GM21786 (cell line): ENCODE measurements around the gene DNASE1L3.
"Not testable (repeated sequence)": the region's sequence is repeated elsewhere in the genome, so short reads cannot be mapped to it uniquely, and the experiment has no call there.

Experiments
- ATAC-seq: cut with Tn5 transposase; IDR thresholded peaks from one replicate; pipeline ENCODE4 v1.9.1; 2021; ENCODE audit not compliant: unreplicated experiment

The DNASE1L3 gene, protein sequence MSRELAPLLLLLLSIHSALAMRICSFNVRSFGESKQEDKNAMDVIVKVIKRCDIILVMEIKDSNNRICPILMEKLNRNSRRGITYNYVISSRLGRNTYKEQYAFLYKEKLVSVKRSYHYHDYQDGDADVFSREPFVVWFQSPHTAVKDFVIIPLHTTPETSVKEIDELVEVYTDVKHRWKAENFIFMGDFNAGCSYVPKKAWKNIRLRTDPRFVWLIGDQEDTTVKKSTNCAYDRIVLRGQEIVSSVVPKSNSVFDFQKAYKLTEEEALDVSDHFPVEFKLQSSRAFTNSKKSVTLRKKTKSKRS

DNA sequence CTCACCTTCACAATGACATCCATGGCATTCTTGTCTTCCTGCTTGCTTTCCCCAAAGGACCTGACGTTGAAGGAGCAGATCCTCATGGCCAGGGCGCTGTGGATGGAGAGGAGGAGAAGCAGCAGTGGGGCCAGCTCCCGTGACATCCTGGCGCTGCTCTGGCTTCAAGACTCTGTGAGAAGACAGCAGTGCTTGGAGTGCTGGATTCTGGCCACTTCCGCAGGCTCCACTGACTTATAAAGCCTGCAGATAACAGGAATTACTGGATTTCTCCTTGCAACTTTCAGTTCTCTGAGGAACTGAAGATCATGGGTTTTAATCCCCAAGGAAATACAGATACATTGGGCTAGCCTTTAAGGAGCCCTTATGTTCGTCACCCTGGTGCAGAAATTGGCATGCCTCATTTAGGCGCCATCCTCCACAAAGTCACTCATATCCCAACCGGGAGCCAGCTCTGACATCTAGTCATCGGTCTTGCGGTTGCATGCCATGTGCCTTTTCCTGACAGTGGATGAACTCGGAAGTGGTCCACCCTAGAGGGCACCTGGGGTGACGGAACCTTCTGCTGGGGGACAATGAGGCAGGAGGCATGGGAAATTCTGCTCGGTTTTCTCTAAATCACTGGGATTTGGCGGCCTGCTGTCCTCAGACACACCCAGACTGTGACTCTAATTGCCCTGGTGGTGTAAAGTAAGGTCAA, at the start of gene DNASE1L3:
Gene DNASE1L3, minus strand, starts transcription at position 212 of the 700 bp plus-strand sequence. Its CDS starts 66 bp downstream, at position 146.
- no peak for ATAC-seq

DNA sequence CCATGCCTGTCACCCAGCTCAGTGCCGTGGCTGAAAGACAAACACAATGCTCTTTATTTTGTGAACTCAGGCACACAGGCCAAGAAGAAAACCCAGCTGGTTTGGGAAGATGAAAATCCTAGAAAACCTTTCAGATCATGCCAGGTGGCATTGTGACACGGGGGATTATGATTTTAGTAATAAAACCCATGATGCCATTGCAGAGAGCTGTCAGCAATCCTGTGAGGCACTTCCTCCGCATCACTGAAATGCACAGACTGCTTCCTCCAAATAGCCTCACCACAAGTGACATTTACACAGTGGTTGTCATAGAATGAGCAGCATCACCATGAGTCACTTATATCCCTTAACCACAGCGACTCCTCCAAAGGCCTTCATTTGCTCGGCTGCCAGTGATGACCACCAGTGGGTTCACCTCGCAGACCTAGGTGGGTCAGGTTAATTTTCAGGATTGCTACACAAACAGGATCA, 49.5 kb upstream of the DNASE1L3 start:
- ATAC-seq: no peak

DNA sequence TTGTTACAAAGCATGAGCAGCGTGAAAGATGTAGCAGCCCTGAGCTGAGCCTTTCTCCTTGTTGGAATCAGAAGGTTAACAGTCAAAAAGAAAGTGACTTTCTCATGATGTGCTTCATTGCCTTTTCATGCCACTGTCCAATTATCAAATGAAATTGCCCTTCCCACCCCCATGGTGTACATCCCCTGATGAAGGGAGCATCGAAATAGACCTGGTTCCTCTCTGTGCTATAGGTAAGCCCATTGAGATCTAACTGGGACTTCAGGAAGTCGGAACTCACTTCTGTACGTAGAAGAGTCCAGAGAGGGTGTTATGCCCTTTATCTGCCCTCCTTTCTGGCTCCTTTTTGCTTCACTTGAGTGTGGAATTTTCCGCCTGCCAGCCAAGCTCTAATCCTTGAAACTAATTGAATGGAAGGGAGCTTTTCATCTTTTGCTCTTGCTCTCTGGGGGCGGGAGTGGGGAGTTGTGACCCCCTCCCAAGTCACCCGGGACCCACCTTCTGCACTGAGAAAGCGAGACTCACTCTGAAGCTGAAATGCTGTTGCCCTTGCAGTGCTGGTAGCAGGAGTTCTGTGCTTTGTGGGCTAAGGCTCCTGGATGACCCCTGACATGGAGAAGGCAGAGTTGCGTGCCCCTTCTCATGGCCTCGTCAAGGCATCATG, 47.8 kb upstream of the DNASE1L3 start:
- no peak for ATAC-seq

DNA sequence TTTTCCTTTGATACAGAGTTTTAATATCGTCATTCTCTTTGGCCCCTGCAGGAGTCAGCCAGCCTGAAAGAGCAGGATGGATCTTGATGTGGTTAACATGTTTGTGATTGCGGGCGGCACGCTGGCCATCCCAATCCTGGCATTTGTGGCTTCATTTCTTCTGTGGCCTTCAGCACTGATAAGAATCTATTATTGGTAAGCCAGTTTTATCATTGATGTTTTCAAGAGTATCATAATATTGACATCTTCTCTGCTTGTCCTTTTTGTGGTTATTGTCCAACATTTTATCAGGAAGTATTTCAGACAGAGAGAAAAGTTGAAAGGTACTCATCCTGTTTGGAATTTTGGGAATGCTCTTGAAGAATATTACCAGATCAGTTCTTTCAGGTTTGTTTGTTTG, 45.7 kb upstream of the DNASE1L3 start:
- ATAC-seq: no peak

DNA sequence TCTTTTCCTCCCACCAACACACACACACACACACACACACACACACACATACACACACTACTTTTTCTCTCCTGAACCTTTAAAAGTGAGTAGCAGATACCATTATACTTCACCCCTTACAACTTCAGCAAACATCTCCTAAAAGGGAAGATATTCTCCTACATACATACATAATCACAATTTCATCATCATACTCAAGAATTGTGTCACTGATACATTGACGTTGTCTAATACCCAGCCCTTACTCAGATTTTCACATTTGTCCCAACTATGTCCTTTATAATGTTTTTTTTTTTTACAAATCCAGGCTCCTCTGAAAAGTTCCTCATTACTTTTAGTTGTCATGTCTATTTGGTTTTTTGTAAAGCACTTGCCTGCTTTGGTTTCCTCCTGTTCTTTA, 45.3 kb upstream of the DNASE1L3 start:
- ATAC-seq: no peak

DNA sequence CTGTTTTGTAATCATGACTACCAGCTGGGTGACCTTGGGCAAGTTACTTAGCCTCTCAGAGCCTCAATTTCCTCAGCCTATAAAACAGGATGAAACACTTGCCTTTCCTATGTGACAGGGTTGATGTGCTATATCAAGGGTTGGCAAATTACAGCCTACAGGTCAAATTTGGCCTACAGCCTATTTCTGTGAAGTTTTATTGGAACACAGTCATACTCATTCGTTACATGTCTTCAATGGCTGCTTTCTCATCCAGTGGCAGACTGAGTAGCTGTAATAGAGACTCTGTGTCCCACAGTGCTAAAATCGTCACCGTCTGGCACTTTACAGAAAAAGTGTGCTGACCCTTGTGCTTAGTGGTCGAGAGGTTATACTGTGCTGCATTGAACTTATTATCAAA, 43.4 kb upstream of the DNASE1L3 start:
- no peak for ATAC-seq

DNA sequence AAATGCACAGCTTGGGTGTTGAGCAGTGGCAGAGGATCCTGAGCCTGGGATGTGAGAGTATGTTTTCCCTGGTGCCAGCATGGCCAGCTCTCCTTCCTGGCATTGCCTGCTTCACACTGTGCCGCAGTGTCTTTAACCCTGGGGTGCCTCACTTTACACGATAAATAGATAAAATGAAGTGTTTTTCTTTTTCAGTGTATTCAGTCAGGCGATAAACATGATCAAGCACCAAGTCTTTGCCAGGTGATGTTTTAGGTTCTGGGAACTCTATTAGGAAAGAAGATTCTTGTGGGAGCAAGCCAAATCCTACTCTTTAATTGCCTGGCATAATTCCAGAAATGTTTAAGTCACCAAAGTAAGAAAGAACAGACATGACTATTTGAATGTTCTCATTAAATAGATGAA, 40.9 kb upstream of the DNASE1L3 start:
- no peak for ATAC-seq

DNA sequence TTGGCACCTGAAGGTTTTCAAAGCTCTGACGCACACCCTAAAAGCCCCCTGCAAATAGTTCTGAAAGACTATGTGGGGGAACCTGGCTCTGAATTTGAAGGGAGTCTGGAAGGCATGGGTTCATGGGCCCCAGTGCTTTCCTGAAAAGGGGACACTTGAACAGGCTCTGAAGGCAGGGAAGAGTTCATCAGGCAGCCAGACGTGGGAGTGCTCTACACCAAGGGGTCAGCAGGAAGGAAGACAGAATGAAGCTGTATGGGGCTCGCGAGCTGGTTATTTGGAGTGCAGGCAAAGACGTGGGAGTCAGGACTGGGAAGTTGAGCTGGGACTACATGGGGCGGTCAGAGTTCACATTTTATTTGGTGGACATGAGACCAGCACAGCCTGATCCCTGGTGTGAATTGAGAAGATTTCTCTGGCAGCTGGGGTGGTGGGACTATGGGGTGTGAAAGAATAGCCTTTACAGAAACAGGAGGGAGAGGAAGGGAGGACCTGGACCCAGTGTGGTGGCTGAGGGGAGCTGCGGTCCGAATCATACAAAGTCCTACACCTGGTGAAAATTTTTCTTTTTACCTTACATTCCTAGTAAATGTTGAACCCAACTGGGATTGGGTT, 39.4 kb upstream of the DNASE1L3 start:
- no peak for ATAC-seq

DNA sequence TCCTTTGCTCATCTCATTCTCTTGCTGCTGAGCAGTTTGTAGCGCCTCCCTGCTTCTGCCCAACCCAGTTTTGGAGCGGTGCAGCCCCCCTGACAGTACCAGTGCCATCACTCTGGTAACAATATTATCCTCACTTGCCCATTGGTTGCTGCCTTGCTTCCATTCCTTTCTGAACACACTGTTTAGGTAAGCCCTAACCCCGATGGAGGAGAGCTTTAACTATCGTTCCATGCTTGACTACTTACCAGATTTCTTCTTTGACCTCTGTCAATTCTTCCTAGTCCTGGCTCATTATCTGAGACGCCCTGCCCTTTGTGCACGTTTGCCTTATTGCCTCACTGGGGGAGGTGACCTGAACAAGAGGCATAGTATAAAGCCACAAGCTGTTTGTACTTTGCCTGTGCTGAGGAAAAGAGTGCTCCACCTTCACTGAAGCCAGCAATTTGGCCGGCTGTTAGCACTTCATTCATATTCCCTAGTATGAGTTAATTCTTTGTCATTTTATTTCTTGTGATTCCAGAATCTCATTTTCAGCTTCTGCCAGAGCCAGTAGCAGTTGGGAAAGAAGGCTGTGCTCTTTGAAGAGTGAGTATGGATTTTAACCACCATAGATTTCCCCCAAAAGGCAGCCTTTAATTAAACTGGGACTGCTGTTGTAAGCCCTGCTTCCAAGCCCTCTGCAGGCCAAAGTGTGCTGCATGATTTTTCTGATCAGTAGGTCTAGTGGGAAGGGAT, 38.8 kb upstream of the DNASE1L3 start:
- no peak for ATAC-seq

DNA sequence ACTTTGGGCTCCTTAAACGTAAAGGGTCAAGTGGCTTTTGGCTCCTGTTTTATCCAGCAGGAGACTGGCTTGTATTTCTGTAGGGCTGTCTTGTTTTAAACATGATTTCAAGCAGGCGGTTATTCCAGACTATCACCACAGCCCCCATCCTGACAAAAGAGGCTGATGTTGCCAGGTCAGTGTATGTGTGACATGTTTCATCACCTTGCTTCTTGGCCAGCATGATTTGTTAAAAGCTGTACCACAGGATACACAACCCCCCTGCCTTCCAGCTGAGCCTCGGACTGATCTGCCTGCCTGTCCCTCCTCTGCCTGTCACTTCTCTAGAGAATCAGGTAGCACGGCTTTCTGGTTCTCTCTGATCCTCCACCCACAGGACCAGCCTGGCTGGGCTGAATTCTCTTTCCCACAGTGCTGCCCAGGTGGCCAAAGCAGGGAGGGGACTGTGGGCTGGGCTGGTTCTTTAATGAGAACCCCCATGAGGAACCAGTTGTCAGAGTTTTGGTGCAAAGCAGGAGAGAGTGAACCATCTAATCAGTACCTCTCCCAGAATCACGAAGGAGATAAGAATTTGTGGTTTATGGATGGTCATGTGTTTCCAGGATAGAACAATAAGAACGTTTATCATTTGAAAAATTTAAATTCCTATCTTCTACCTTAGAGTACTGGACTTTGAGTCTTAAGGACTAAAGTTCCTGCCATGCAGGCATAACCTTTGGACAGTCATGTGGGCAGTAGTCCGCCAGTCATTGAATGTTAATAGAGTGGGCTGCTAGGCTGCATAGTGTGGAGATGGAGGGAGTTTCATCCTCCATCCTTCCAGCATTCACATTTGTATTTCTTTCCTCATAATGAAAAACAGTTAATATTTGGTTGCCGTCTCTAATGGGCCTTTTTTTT, 35.6 kb upstream of the DNASE1L3 start:
- no peak for ATAC-seq

DNA sequence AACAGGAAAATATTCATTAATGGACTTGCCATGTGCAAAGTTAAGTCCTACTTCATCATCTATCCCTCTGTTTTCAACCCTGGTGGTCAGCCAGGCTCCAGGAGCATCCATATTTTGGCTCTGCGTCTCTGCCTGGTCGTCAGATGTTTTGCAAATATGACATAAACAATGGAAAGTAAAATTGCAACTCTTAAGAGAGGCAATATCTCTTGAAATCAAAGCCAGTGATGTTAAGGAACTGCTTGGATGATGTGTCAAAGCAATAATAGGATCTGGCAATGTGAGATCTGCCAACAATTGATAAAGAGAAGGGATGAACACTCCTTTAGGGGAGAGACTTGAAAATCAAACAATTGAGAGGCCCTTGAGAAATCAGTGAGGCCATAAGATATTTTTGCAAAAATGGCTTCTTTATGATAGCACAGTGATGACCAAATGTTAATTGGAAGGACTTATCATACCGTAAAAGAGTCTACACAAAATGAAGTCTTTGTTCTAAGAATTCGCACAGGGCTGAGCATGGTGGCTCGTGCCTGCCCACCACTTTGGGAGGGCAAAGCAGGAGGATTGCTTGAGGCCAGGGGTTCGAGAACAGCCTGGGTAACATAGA, 33.3 kb upstream of the DNASE1L3 start:
- no peak for ATAC-seq

DNA sequence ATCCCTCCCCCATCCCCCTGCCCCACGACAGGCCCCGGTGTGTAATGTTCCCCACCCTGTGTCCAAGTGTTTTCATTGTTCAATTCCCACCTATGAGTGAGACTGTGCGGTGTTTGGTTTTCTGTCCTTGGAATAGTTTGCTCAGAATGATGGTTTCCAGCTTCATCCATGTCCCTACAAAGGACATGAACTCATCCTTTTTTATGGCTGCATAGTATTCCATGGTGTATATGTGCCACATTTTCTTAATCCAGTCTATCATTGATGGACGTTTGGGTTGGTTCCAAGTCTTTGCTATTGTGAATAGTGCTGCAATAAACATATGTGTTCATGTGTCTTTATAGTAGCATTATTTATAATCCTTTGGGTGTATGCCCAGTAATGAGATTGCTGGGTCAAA, 32.1 kb upstream of the DNASE1L3 start:
- not testable (repeated sequence) for ATAC-seq

DNA sequence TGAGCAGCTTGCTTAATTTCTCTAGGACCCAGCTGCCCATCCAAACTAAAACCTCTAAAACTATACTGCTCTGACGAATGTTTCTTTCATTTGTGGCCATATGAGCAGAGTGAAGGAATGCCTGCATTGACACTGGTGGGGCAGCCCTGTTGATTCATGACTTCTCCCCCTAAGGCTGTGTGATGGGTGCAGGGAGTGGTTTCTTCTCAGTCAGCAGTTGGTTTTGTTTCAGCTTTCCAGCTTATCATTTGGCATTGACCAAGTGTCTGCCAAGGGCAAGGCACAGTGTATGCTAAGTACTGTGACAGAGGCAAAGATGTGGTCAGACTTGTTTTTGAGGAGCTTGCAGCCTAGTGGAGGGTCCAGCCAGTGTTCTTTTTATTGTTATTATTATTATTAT, 31.6 kb upstream of the DNASE1L3 start:
- ATAC-seq: no peak

DNA sequence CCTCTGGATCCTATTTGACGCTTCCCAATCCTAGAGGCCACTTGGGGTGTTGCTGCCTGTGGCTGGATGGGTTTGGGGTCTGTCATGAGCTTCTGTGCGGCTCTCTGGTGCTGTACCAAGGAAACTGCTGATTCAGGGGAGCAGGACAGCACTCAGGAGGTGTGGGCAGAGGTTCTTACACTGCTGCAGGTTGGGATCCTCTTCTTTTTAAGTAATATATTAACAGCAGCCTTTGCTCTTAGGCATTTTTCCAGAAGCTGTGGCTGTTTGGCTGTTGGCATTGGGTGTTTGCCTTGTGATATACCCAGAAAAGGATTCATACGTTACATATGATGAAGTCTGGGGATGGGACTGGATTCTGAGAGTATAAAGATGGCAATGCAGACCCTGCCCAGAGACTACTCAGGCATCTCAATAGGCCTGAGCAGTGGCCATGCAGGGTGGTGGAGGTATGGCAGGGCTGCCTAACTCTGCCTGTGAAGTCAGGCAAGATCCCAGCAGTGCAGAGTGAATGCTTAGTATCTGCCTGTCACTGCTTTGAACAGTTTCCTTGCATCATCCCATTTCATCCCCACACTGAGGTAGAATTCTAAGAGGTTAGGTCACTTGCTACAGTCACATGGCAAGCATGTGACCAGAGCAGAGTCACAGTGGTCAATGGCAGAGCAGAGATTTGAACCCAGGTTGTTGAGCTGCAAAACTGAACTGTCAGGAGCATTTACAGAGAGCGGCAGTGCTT, 30.7 kb upstream of the DNASE1L3 start:
- no peak for ATAC-seq

DNA sequence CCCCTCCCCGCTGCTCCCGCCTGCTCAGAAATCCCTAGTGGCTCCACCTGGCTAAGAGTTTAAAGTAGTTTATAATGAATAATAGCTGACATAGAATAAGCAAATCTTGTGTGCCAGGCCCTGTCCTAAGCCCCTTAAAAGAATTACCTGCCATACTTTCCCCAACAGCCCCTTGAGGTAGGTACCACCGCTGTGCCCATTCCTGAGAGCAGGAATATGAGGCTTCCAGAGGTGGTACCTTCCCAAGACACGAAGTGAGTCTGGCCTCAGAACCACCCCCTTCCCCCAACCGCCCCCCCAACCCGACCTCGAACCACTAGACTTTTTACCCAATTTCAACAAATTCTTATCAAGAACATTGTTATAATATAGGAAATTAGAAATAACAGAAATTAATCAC, 28.1 kb upstream of the DNASE1L3 start:
- ATAC-seq: no peak

DNA sequence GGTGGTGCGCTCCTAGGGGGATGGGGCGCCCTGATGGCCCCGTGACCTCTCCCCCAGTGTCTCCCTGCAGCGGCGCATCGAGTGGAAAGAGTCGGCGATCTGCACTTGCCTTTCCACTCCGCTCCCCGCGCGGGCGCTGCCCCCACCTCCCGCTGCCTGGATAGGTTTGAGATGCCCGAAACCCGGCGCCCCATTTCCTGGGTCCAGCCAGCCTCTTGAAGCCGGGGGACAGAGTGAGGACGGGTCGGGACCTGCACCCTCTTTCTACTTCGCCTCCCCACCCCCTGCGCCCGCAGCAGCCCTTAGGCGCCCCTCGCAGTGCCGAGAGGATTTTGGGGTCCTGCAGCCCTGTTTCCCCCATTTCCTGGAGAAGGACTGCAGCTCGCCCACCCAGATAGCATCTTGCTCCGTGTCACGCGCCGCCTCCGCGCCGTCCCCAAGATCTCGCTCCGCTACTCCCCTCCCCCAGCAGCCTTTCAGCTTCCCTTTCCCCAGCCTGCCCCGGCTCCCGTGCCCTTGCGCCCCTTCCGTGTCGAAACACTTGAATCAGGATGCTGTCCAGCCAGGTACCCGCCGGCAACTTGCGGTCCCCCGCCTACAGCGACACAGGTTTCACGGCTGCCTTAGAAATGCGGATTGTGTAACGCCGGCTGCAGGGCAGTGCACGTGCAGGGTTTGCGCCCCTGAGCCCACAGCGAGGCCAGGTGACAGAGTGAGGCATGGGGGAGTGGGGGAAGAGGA, 27.3 kb upstream of the DNASE1L3 start:
- ATAC-seq: peak; percentile 24

DNA sequence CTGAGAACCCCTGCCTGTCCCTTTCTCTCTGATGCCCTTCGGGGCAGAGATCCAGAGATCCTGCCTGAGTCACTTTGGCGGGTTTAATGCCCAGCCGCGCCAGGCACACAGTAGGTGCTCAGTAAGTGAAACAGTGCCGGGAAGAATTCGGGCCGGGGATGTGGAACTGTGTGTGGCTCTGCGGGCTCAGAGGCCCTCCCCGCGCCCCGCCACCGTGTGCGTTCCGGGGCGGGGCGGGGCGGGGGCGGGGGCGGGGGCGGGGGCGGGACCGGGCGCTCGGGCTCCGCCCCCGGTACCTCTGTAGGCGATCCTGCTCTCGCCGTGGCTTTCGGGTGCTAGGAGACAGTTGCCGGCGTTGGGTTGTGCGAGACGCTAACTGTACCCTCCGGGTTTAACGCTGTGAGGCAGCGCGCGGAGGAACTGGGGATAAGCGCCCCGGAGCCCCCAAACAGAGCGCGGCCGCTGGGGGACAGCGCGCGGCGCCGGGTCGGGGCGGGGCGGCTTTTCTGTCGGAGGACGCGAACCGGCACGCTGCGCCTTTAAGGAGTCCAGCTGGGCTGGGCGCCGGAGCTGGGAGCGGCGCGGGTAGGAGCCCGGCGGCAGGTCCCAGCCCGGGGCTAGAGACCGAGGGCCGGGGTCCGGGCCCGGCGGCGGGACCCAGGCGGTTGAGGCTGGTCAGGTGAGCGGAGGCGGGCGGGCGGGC, 26.6 kb upstream of the DNASE1L3 start, which contains the start of gene ABHD6:
Gene ABHD6, plus strand, starts transcription at position 555 of the 703 bp plus-strand sequence. CDS start 18,795 bp downstream, outside the sequence.
- peak; percentile 61 for ATAC-seq
